ENCODE measurements around the gene CYP19A1.

CYP19A1 gene

GRCh38 chr15:51323749-51324148 is 14.6 kb downstream of the CYP19A1 start:
- DNase-seq, result no peak

GRCh38 chr15:51322621-51323296 is 15.6 kb downstream of the CYP19A1 start:
- Histone ChIP-seq H3K36me3 (replicated peaks) (no peaks in the 10 kb centered on the region), H3K4me3 (ENCODE audit: low read depth, low read length) (no peak overlapping the region), H3K27me3 (replicated peaks) (no peaks in the 10 kb centered on the region), H3K27ac (no peak overlapping the region)
- no peak for TF ChIP-seq CTCF (IDR thresholded peaks at IDR 0.05; ENCODE audit: low read depth, low read length, missing control alignments)
- DNase-seq, result no peak
- in situ Hi-C loops (cut with HindIII; ENCODE audit: low pct_ligation_motif_present, low sequenced_read_pairs), result no loop called here

More at GRCh38 chr15:51323749-51324148, 14.6 kb downstream of the CYP19A1 start:
- Histone ChIP-seq H3K4me3 (ENCODE audit: low read depth, low read length) (no peak overlapping the region), H3K27ac (no peak overlapping the region), H3K36me3 (replicated peaks) (no peaks in the 10 kb centered on the region), H3K27me3 (replicated peaks) (no peaks in the 10 kb centered on the region)
- in situ Hi-C loops (cut with HindIII; ENCODE audit: low pct_ligation_motif_present, low sequenced_read_pairs), result no loop called here
- no peak for TF ChIP-seq CTCF (IDR thresholded peaks at IDR 0.05; ENCODE audit: low read depth, low read length, missing control alignments)

DNA sequence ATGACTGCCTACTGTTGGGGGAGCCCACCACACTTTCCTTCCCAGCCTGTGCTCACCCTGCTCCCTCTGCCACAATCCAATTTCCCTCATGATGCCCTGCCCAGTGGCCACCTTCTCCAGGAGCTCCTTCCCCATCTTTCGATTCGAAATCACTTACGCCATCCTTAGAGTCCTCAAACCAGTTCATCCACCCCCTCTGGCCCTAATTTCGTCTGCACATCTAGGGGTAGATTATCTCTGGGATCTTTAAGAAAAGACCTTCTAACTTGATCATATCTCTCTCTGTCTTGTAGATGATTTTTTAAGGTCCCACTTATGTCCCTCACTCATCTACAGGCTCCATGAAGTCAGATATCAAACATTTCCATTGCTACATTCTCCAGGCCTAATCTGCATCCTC is 17.1 kb downstream of the CYP19A1 start:
- Histone ChIP-seq H3K4me3 (ENCODE audit: low read depth, low read length) (no peak overlapping the region), H3K27me3 (replicated peaks) (no peaks in the 10 kb centered on the region), H3K36me3 (replicated peaks) (no peaks in the 10 kb centered on the region), H3K27ac (no peak overlapping the region)
- in situ Hi-C loops (cut with HindIII; ENCODE audit: low pct_ligation_motif_present, low sequenced_read_pairs), result no loop called here
- no peak for DNase-seq
- TF ChIP-seq CTCF (IDR thresholded peaks at IDR 0.05; ENCODE audit: low read depth, low read length, missing control alignments), result no peak

GRCh38 chr15:51320843-51321242 is 17.6 kb downstream of the CYP19A1 start:
- no peak for DNase-seq
- H3K4me3 ChIP-seq (ENCODE audit: low read depth, low read length), result no peak overlapping the region
- no peak for TF ChIP-seq CTCF (IDR thresholded peaks at IDR 0.05; ENCODE audit: low read depth, low read length, missing control alignments)
- in situ Hi-C loops (cut with HindIII; ENCODE audit: low pct_ligation_motif_present, low sequenced_read_pairs), result no loop called here
- H3K36me3 ChIP-seq (replicated peaks), result no peaks in the 10 kb centered on the region
- no peaks in the 10 kb centered on the region for H3K27me3 ChIP-seq (replicated peaks)
- no peak overlapping the region for H3K27ac ChIP-seq

GRCh38 chr15:51319539-51319938 is 18.9 kb downstream of the CYP19A1 start:
- Histone ChIP-seq H3K27ac (no peak overlapping the region), H3K4me3 (ENCODE audit: low read depth, low read length) (no peak overlapping the region), H3K36me3 (replicated peaks) (no peaks in the 10 kb centered on the region), H3K27me3 (replicated peaks) (no peaks in the 10 kb centered on the region)
- no peak for DNase-seq
- in situ Hi-C loops (cut with HindIII; ENCODE audit: low pct_ligation_motif_present, low sequenced_read_pairs), result no loop called here
- no peak for TF ChIP-seq CTCF (IDR thresholded peaks at IDR 0.05; ENCODE audit: low read depth, low read length, missing control alignments)

Data from brain microvascular endothelial cell (primary cell).